Occipital lobe (tissue), 2 donors: ENCODE data around the gene TIAL1. TPM values are rescaled to one million over a fixed set of nuclear protein-coding genes. Genes with fewer than 3 reads are reported as not detected.
"Not testable (repeated sequence)": the region's sequence is repeated elsewhere in the genome, so short reads cannot be mapped to it uniquely, and the experiment has no call there.

Experiments used
- DNase-seq: peaks from one replicate; lab custom pipeline; 2025; lab: John Stamatoyannopoulos, UW
- total RNA-seq: library from RNA; depleted of rRNA; stranded (reverse); fragments of >200 nt; gene quantifications from one replicate; pipeline ENCODE4 v1.2.3, GENCODE V29; 2014

The TIAL1 gene
- total RNA-seq, 1 donor from 2014 or later: 58.8 TPM

DNA sequence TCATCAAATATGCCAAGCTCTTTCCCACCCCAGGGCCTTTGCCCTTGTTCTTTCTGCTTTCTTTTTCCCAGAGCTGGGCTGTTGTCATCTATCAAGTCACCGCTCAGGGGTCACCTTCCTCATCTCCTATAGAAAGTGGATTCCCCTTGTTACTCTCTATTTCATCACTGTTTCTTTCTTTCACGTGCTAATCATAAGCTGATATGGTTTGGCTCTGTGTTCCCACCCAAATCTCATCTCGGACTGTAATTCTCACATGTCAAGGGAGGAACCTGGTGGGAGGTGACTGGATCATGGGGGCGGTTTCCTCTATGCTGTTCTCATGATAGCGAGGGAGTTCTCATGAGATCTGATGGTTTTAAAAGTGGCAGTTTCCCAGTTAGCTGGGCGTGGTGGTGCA is 17.0 kb upstream of the TIAL1 start:
- DNase-seq: no peak

DNA sequence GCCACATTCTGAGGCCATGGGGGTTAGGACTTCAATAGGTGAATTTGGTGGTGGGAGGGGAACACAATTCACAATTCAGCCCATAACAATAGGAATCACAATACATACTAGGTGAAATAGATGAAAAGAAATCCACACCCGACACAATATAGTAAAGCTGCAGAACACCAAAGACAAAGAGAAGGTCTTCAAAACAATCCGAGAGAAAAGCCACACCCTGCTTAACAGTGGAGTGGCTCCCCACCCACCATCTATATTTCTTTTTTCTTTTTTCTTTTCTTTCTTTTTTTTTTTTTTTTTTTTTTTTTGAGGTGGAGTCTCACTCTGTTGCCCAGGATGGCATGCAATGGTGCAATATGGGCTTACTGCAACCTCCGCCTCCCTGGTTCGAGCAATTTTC is 14.7 kb upstream of the TIAL1 start:
- DNase-seq: no peak

DNA sequence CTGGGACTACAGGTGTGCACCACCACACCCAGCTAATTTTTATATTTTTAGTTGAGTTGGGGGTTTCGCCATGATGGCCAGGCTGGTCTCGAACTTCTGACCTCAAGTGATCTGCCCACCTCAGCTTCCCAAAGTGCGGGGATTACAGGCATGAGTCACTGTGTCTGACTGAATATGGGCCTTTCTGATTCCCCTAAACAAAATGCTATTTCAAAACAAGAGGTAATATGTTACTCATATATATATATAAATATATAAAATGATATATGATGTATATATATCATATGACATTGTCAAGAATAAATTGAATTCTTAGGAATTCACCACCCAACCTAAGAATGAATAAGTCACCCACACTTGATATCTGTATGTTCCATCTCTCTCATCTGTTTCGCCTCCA is 12.8 kb upstream of the TIAL1 start:
- no peak for DNase-seq

DNA sequence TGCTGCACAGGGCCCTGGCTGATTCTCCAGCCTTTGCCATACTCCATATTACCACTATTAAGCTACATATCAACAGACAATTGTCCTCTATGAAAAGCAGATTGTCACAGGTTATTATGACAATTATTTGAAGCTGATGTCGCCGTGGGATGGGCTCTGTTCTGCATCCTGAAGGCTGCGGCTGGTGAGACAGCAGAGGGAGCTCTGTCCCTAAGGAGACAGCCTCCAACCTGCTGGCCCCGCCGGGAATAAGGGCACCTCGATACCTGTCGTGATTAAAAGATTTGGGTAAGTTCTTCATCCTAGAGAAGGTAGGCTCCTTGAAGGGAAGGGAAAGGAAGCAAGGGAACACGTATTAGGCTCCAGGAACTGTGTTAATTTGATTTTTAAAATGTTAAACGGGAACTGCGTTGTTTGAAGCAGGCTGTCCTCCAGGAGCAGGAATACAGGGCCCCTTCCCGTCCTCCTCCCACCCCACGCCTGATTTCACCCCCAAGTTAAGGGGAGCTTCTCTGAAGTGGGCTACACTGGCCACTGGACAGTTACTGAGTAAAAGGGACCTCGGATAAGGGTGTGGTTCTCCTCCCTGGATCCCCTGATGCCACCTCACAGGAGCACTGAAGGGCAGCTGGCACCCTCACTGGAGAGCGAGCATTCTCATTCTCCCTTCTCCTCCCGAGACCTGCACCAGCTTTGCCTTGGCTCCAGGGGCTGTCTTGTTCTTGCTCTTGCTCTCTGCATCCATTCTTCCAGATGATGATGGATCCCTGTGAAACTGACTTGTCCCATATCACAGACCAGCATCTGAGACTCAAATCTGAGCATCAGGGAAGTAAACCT is 11.8 kb upstream of the TIAL1 start:
- peak; percentile 41 for DNase-seq

DNA sequence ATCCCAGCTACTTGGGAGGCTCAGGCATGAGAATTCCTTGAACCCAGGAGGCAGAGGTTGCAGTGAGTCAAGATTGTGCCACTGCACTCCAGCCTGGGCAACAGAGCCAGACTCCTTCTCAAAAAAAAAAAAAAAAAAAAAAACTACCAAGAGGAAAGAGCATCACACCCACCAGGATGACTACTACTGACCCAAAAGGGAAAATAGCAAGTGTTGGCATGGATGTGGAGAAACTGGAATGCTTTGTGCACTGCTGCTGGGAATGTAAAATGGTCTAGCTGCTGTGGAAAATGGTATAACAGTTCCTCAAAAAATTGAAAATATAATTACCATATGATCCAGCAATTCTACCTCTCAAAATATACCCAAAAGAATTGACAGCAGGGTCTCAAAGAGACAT is 7.7 kb upstream of the TIAL1 start:
- DNase-seq: no peak

DNA sequence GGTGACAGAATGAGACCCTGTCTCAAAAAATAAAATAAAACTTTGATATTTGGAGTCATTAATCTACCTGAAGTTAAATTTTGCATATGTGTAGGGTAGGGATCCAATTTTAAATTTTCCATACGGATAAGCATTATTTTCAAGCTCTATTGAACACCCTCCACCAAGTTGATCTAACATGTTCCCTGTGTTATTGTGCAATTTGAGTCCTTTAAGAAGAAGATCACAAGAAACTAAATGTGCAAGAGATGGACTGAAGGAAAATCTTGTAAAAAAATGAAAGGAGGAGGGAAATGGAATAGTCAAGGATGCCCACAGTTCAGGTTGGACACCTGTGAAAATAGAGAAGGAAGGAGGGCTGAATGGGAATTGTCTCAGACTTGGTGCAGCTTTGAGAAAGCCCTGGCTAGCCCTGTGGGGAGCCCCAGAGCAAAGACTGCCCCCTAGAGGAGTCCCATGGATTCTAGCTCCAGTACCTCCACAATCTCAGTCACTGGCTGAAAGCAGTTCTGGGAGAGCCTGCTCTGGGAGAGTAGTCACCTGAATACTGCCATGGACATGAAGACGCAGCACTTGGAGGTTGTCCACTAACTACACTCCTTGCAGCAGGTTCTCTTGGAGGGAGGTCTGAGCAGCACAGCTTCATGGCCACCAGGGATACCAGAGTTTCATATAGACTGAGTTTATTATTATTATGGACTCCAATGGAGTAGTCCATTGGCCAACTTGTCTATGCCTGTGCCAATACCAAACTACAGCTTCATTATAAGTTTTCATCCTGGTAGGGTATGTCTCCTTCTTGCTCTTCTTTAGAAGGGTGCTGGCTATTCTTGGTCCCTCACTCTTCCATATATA is 5.7 kb upstream of the TIAL1 start:
- no peak for DNase-seq

DNA sequence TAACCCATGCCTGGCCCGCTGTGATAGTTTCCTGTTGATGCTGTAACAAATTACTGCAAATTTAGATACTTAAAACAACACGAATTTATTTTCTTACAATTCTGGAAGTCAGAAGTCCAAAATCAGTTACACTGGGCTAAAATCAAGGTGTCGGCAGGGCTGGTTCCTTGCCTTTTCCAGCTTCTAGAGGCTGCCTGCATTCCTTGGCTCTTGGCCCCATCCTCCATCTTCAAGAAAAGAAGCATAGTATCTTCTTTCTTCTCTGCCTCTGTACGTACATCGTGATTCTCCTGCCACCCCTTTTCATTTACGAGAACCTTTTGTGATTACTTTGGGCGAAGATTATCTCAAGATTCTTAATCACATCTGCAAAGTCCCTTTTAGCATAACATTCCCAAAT is 1.6 kb upstream of the TIAL1 start:
- no peak for DNase-seq

DNA sequence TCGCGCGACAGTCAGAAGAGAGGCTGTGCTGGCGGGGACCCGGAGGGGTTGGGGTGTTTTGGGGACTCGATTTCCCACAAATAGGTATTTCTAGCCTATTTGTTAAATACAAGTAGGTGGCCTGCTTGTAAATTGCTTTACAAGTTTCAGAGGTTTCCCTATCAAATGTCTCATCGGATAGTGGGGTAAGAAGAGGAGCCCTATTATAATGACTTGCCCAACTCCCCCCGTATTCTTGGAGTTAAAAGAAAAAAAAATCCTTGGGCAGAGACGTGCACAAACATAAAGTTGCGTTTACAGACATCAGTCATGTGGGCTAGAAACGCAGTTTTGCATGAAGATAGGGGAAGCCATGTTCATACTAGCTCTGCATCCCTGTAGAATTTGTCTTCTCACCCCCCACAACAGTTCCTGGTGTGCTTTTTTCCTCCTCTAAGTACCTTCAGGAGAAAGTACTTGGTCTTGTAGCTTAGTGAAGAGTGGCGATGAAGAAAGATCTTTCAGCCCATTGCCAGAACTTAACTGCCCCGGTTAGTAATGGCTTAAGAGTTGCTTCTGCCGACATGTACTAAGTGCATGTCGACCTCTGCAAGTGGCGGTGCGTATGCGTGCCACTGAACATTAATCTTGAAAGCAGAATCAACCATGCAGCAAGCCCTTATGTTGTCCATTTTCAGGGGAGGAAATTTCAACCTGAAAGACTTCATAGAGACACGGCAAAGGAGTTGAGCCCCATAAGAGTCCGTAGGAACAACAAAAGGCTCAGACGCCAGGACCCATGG is 832 bp upstream of the TIAL1 start:
- DNase-seq: no peak

DNA sequence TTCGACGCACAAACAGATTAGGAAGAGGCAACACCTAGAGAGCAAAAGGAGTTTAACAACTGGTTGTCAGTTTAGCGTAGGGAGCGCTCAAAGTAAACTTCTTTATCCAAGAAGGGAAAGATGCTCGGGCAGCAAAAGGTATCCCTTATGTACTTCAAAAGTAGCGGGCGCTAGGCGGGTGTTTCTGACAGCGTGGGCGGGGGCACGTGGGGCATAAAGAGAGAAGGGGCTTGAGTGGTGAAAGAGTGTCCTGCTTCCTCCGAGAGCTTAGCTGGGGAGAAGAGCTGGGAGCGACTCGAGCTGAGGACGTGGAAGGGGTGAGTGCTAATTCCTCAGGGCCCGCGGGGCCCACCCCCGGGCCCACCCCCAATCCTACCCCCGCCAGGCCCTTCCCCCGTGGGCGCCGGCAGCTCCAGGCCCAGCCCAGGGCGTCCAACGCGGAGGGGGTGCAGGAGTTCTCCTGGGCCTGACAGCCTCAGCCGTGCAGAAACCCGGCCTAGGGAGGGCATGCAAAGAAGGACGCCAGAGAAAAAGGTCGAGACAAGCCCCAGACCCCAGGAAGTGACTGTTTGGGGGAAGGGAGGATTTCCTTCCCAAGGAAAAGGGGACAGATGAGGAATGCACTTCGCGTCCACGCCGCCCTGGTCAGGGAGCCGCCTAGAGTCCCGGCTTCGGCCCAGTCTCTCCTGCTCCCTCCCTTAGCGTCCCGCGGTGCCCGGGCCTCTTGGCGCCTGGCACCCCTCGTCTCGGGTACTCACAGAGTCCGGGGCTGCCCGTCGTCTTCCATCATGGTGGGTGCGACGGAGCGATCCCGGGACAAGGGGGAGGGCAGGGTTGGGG is 868 bp downstream of the TIAL1 start:
- DNase-seq: no peak

DNA sequence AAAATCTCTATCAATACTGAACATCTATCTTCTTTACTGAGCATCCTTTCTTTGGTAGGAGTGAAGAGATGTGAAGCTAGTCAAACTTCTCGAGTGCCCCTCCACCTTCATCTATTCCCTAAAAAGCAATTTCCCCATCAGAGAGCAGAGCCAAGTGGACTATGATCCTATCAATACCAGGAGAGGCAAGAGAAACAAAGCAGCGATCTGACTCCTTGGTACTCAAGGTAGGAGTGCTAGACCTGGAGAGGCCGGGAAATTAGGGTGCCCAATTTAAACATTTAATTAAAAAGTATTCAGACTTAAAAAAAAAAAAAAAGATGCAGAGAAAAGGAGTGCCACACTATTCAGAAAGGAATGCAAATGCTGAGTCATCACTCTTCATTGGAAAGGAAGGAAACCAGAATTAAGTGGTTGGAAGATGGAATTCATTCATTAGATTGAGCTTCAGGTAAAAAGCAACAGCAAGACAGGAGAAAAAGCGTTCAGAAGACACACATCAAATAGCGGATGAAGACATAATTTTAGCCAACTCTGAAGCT is 1.6 kb downstream of the TIAL1 start:
- DNase-seq: no peak

DNA sequence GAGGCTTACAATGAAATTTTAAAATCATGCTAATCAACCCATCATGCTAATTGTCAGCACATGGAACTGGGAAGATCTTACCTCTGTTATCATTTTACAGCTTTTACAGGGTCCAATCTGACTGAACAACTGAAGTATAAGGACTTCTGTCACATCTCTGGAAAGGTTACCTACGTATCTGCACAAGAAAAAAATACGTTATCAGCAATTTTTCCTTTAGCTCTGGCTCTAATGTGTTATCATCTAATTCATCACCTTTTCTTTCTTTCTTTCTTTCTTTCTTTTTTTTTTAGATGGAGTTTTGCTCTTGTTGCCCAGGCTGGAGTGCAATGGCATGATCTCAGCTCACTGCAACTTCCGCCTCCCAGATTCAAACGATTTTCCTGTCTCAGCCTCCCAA is 8.7 kb downstream of the TIAL1 start:
- DNase-seq: no peak

DNA sequence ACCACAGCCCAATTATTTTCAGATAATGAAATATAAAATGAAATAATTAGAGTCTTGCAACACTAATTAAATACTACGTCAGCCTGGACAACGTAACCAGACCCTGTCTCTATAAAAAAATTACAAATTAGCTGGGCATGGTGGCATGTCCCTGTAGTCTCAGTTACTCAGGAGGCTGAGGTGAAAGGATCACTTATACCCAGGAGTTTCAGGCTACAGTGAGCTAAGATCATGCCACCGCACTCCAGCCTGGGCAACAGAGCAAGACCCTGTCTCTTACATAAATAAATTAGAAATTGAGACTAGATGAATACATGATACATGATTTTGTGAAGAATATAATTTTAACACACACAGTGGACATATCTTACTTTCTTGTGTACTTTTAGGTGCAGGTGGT is 18.4 kb downstream of the TIAL1 start:
- no peak for DNase-seq

DNA sequence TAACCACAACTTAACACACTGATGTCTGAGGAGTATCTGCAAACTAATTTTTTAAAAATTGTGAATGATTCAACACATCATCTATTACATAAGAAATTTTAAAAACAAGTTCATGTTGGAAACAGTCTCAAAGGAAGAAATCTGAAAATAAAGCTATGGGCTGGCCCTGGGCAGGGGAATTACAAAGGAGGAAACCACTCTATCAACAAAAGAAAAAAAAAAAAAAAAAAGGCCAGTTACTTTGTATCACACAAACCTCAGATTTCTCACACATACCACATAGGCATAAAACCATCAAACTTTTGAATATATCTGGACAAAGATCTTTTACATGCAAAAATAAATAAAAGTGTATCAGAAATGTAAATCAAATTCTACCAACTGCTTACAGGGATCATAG is 20.8 kb downstream of the TIAL1 start:
- DNase-seq: no peak

DNA sequence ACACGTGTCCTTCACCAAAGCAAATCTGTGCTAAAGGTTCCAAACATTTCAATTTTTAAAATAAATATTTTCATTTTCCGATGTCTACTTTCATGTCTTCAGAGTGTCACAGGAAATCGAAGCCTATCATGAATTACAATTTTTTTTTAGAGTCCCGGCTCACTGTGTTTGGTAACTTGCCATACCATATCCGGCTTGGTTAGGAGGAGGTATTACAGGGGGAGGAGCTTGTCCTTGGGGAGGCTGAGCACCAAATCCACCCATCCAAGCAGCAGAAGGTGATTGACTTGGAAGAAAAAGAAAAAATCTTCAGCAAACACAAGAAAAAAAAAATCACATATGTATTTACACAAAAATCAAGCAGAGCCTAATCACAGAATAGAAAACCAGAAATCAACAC is 21.3 kb downstream of the TIAL1 start:
- no peak for DNase-seq

DNA sequence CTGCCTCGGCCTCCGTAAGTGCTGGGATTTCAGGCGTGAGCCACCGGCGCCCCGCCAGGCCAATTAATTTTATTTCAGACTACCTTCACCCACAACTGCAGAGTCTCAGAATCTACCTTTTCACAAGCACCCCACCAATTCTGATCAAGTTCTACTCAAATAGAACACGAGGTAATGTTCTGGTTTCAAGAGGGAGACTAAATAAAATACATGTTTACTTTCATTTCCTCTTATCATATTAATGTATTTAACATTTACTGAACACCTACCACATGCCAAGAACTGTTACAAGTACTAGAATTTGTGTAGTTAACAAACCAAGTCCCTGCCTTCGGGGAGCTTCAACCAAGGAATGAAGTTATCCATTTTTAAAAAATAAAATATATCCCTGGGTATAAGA is 28.8 kb downstream of the TIAL1 start:
- no peak for DNase-seq

DNA sequence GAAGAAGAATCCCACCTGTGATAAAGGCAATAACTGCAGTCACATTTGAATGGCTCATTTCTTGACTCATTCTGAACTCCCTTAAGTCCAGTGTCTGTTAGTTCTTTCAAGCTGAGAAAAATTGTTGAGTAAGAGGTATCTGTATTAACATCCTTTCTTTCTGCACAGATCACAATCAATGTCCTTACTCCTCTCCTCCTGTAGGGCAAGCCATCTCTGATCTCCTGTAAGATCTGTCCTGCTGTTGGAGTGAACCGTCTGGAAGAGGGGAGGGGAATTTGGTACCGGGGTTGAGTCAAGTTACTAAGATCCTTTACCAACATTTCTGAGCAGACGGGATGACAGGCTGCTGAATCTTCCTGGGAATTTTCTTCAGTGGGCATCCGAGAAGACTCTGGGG is 34.7 kb downstream of the TIAL1 start:
- no peak for DNase-seq

DNA sequence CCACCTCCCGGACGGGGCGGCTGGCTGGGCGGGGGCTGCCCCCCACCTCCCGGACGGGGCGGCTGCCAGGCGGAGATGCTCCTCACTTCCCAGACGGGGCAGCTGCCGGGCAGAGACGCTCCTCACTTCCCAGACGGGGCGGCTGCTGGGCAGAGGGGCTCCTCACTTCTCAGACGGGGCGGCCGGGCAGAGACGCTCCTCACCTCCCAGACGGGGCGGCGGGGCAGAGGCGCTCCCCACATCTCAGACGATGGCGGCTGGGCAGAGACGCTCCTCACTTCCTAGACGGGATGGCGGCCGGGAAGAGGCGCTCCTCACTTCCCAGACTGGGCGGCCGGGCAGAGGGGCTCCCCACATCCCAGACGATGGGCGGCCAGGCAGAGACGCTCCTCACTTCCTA is 37.3 kb downstream of the TIAL1 start:
- DNase-seq: not testable (repeated sequence)

DNA sequence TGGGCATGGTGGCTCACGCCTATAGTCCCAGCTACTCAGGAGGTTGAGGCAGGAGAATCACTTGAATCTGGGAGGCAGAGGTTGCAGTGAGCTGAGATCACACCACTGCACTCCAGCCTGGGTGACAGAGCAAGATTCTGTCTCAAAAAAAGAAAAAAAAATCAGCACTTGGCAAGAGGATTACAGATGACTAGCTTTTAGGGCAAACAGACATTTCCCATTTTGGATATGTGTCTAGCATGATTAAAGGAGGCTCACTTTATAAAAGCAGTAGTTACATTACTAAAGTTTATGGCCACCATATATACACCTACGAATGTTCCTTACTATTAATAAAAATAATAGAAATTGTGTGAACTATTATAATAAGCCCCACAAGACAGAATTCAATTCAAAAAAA is 40.7 kb downstream of the TIAL1 start:
- not testable (repeated sequence) for DNase-seq

DNA sequence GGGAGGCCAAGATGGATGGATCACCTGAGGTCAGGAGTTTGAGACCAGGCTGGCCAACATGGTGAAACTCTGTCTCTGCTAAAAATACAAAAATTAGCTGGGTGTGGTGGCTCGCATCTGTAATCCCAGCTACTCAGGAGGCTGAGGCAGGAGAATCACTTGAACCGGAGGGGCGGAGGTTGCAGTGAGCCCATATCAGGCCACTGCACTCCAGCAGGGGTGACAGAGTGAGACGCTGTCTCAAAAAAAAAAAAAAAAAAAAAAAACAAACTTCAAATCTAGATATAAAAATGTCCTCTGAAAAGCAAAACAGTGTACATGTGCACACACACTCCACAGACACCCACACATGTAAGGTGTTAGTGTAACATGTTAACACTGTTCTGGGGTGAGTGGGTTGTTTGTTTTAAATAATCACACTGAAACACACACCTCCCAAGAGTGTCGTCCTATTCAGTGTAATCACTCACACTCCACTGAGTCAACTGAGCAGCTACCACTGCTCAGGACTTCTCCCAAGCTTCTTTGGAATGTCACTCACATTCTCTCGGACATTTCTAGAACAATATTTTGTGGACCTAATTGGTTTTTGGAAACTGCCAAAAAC is 41.5 kb downstream of the TIAL1 start:
- DNase-seq: no peak

DNA sequence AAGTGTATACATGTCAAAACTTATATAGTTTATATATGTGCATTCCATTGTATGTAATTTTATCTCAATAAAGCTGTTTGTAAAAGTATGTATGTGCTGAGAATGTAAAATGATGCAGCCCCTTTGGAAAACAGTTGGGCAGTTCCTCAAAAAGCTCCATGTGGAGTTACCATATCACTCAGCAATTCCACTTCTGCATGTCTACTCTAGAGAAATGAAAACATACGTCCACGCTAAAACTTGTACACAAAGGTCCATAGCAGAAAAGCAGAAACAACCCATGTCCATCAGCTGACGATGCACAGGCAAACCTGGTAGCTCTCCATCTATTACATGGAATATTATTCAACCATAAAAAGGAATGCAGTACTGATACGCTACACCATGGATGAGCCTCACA is 45.9 kb downstream of the TIAL1 start:
- no peak for DNase-seq
